HepG2 (cell line): ENCODE measurements around the gene C4orf33. TPM values are rescaled to one million over a fixed set of nuclear protein-coding genes. Genes with fewer than 3 reads are reported as not detected.

Experiments
- CAMTA2 ChIP-seq: sonication (generic); formaldehyde crosslinking; IDR thresholded peaks from 2 replicates; pipeline ENCODE4 v1.4.0; 2020; ENCODE audit warnings: mild to moderate bottlenecking, missing genetic modification reagents, borderline replicate concordance
- ERF ChIP-seq: IDR thresholded peaks from 2 replicates; pipeline ENCODE4 v1.6.1; 2018; ENCODE audit warnings: missing biosample characterization, missing genetic modification reagents
- ETV5 ChIP-seq: IDR thresholded peaks from 2 replicates; pipeline ENCODE4 v1.6.1; 2018; ENCODE audit warnings: missing biosample characterization, missing genetic modification reagents, inconsistent platforms, borderline replicate concordance
- POGZ ChIP-seq: sonication (generic); formaldehyde crosslinking; IDR thresholded peaks from 2 replicates; pipeline ENCODE4 v1.4.0; 2020; ENCODE audit warnings: mild to moderate bottlenecking, missing genetic modification reagents
- POLR2G ChIP-seq: fragments of 200-400 bp; formaldehyde crosslinking; IDR thresholded peaks from 2 replicates; pipeline ENCODE4 v1.6.1; 2018; ENCODE audit warnings: mild to moderate bottlenecking, low read depth, low read length, moderate library complexity
- RNF219 ChIP-seq: sonication (generic); formaldehyde crosslinking; IDR thresholded peaks from 2 replicates; pipeline ENCODE4 v1.5.0; 2020; ENCODE audit warnings: mild to moderate bottlenecking, missing genetic modification reagents
- STAT5B ChIP-seq: sonication (generic); formaldehyde crosslinking; IDR thresholded peaks from 2 replicates; pipeline ENCODE4 v1.4.0; 2020; ENCODE audit warnings: missing genetic modification reagents
- TARDBP ChIP-seq: sonication (generic); formaldehyde crosslinking; IDR thresholded peaks from 2 replicates; pipeline ENCODE4 v1.8.0; 2022; ENCODE audit warnings: mild to moderate bottlenecking, missing genetic modification reagents
- TEAD3 ChIP-seq: optimal IDR thresholded peaks from 2 replicates; pipeline ENCODE3; 2016; ENCODE audit warnings: borderline replicate concordance
- ZBTB1 ChIP-seq: sonication (generic); formaldehyde crosslinking; IDR thresholded peaks from 2 replicates; pipeline ENCODE4 v1.4.0; 2020; ENCODE audit warnings: missing genetic modification reagents, borderline replicate concordance
- ZEB1 ChIP-seq: IDR thresholded peaks from 2 replicates; pipeline ENCODE4 v1.6.1; 2012; ENCODE audit warnings: mild to moderate bottlenecking, low read depth, inconsistent platforms; ENCODE audit not compliant: insufficient replicate concordance
- ZFP36 ChIP-seq: fragments of 150-350 bp; IDR thresholded peaks from 2 replicates; pipeline ENCODE4 v1.6.1; 2018; ENCODE audit warnings: borderline replicate concordance, low read length, low read depth; ENCODE audit not compliant: partially characterized antibody
- ZFP41 ChIP-seq: sonication (generic); formaldehyde crosslinking; IDR thresholded peaks from 2 replicates; pipeline ENCODE4 v1.4.0; 2020; ENCODE audit warnings: mild to moderate bottlenecking, missing genetic modification reagents, borderline replicate concordance
- ZNF264 ChIP-seq: sonication (generic); formaldehyde crosslinking; IDR thresholded peaks from 2 replicates; pipeline ENCODE4 v1.4.0; 2020; ENCODE audit warnings: missing genetic modification reagents
- ZNF773 ChIP-seq: sonication (generic); formaldehyde crosslinking; IDR thresholded peaks from 2 replicates; pipeline ENCODE4 v1.4.0; 2020; ENCODE audit warnings: missing genetic modification reagents, borderline replicate concordance
- ZSCAN21 ChIP-seq: sonication (generic); formaldehyde crosslinking; IDR thresholded peaks from 2 replicates; pipeline ENCODE4 v1.8.0; 2022; ENCODE audit warnings: mild to moderate bottlenecking, missing genetic modification reagents, moderate library complexity, borderline replicate concordance
- ZUFSP ChIP-seq: sonication (generic); formaldehyde crosslinking; IDR thresholded peaks from 2 replicates; pipeline ENCODE4 v1.9.0; 2021; ENCODE audit warnings: missing genetic modification reagents, mild to moderate bottlenecking, borderline replicate concordance
- polyA plus RNA-seq, 8 experiments: library from polyadenylated mRNA; depleted of rRNA in 3 of 8; stranded (reverse) in 7 of 8; unstranded in 1 of 8; fragments of >200 nt; fragmentation: Illumina TruSeq in 4 of 8; extraction: Trizol in 4 of 8; gene quantifications; 2 replicates each; pipeline versions ENCODE4 v1.2.1 to v1.2.3, GENCODE V29; 2011 to 2016; ENCODE audit warnings: low read depth in 4 of 8, missing spikeins in 1 of 8, mixed read lengths in 1 of 8; ENCODE audit not compliant: insufficient read depth in 1 of 8
- total RNA-seq, 5 experiments: library from RNA; depleted of rRNA; stranded (reverse); fragments of >200 nt; fragmentation: Illumina TruSeq; extraction: Trizol; gene quantifications; 2 replicates each; pipeline ENCODE4 v1.2.3, GENCODE V29; 2016; ENCODE audit warnings: low read depth in 1 of 5
- TF ChIP-seq, protein P1 (sequence below), 2 experiments: fragments of 450-650 bp in 1 of 2; sonication (generic) in 1 of 2; formaldehyde crosslinking; IDR thresholded peaks; 2 replicates each; pipeline versions ENCODE4 v1.5.0 to v1.8.0; 2020 to 2022; ENCODE audit warnings: mild to moderate bottlenecking in 1 of 2, missing genetic modification reagents in 1 of 2
- TF ChIP-seq, protein P2 (sequence below): sonication (generic); formaldehyde crosslinking; IDR thresholded peaks from 2 replicates; pipeline ENCODE4 v1.5.0; 2020; ENCODE audit warnings: missing genetic modification reagents
- TF ChIP-seq, protein P3 (sequence below): sonication (generic); formaldehyde crosslinking; IDR thresholded peaks from 2 replicates; pipeline ENCODE4 v1.8.1; 2023; ENCODE audit warnings: mild to moderate bottlenecking, missing genetic modification reagents

The C4orf33 gene
- total and polyA plus RNA-seq, 2 of the 13 experiments (the other 11 are each of a cell fraction or from before 2014, with no cell fraction given) = 2.8 to 3.3 TPM

DNA sequence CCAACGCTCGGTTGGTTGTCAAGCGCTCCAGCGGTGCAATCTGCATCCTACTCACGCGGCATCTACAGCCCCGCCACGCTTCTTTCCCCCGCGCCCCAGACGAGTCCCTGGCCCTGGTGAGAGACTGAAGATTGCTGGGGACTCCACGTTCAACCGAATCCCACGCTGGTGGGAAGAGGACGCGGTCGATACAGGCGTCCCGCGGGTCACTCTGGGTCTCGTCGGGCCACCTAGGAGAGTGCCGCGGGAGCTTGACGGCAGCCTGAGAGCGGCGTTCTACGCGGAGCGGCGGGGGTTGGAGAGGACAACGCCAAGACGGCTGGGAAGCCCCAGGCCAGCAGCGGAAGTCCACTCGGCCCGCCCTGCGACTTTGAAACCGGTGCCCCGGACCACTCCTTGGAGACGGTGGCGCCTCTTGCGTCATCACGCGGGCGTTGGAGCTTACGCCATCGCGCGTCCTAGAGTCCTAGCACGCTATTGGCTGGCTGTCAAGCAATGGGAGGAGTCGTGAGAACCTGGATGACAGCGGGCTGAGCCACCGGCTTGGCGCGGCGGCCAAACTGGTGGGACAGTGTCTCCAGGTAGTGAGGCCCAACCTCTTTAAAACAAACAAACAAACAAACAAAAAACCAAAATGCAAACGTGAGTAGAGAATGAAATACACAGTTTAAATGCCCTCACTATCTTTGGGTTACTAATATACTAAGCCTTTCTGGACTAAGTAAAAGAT, 2.6 kb upstream of the C4orf33 start, which contains the start of gene SCLT1 (continued):
- TF ChIP-seq POLR2G (peak; percentile 74), RNF219 (no peak), ERF (peak; percentile 50; the same call in 1 of the 2 replicates), POGZ (CRISPR knock-in tag) (peak; percentile 96), ZNF264 (CRISPR knock-in tag) (no peak), ZNF773 (CRISPR knock-in tag) (0 out of 2 replicates have a peak, but pooled peaks have one; percentile 33), ZFP41 (CRISPR knock-in tag) (peak; percentile 53; the same call in 1 of the 2 replicates), STAT5B (no peak), ZUFSP (CRISPR knock-in tag) (no peak), CAMTA2 (CRISPR knock-in tag) (no peak), ETV5 (CRISPR knock-in tag) (peak; percentile 70), ZBTB1 (CRISPR knock-in tag) (no peak), TARDBP (CRISPR knock-in tag) (peak; percentile 69; the same call in 1 of the 2 replicates), ZSCAN21 (CRISPR knock-in tag) (peak; percentile 84; the same call in 1 of the 2 replicates), ZEB1 (no peak), TEAD3 (CRISPR knock-in tag) (peak; percentile 39), ZFP36 (no peak)
- TF ChIP-seq, protein P1, sequence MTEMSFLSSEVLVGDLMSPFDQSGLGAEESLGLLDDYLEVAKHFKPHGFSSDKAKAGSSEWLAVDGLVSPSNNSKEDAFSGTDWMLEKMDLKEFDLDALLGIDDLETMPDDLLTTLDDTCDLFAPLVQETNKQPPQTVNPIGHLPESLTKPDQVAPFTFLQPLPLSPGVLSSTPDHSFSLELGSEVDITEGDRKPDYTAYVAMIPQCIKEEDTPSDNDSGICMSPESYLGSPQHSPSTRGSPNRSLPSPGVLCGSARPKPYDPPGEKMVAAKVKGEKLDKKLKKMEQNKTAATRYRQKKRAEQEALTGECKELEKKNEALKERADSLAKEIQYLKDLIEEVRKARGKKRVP (CRISPR knock-in tag; IDR thresholded peaks at IDR 0.05) = peak in 1 of 2 experiments; percentile 93; a peak in 2 of 4 replicates
- TF ChIP-seq, protein P2, sequence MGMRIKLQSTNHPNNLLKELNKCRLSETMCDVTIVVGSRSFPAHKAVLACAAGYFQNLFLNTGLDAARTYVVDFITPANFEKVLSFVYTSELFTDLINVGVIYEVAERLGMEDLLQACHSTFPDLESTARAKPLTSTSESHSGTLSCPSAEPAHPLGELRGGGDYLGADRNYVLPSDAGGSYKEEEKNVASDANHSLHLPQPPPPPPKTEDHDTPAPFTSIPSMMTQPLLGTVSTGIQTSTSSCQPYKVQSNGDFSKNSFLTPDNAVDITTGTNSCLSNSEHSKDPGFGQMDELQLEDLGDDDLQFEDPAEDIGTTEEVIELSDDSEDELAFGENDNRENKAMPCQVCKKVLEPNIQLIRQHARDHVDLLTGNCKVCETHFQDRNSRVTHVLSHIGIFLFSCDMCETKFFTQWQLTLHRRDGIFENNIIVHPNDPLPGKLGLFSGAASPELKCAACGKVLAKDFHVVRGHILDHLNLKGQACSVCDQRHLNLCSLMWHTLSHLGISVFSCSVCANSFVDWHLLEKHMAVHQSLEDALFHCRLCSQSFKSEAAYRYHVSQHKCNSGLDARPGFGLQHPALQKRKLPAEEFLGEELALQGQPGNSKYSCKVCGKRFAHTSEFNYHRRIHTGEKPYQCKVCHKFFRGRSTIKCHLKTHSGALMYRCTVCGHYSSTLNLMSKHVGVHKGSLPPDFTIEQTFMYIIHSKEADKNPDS (CRISPR knock-in tag) = peak; percentile 14; the same call in 1 of the 2 replicates
- TF ChIP-seq, protein P3, sequence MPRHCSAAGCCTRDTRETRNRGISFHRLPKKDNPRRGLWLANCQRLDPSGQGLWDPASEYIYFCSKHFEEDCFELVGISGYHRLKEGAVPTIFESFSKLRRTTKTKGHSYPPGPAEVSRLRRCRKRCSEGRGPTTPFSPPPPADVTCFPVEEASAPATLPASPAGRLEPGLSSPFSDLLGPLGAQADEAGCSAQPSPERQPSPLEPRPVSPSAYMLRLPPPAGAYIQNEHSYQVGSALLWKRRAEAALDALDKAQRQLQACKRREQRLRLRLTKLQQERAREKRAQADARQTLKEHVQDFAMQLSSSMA (CRISPR knock-in tag) = peak; percentile 75; the same call in 1 of the 2 replicates
